Endothelial cell of umbilical vein (primary cell): ENCODE results near the gene RNASE7. TPM values are rescaled to one million over a fixed set of nuclear protein-coding genes. Genes with fewer than 3 reads are reported as not detected.
A peak's percentile ranks its signal among the peaks of the same experiment; 100 is the strongest.

ENCODE experiments used
- BruUV-seq: library from RNA; stranded (reverse); fragments of 400-500 nt; replicated peaks from 2 replicates; lab custom pipeline; 2021; lab: Mats Ljungman, UMichigan
- CTCF ChIA-PET: fragments of 300-600, 350-600 bp; sonication (Branson Sonifier 250); formaldehyde crosslinking; loops from one replicate; lab custom pipeline; 2021; ENCODE audit warnings: antibody characterized with exemption, inconsistent platforms; lab: Charles Lee
- POLR2A ChIA-PET: fragments of 300-600, 350-600 bp; sonication (Branson Sonifier 250); formaldehyde crosslinking; loops from one replicate; lab custom pipeline; 2021; ENCODE audit warnings: antibody characterized with exemption, inconsistent platforms; lab: Charles Lee
- DNase-seq: peaks from one replicate; pipeline ENCODE4 v3.0.0-alpha.2; 2011; ENCODE audit warnings: low read depth, low spot score
- FAIRE-seq: peaks from 2 replicates; lab custom pipeline; 2011; peaks lifted over from hg19 to GRCh38; lab: Jason Lieb, UNC
- H2AFZ ChIP-seq: 2 replicates; pipeline ENCODE4 v1.6.0; 2012; ENCODE audit warnings: low read depth, low read length, control low read depth, inconsistent platforms
- H3K27ac ChIP-seq: 2 replicates; pipeline ENCODE4 v1.5.1; 2011; ENCODE audit warnings: low read depth, mild to moderate bottlenecking, control low read depth, low read length, moderate library complexity; ENCODE audit not compliant: insufficient read depth
- H3K27me3 ChIP-seq, 2 experiments: 2 replicates each; pipeline versions ENCODE4 v1.6.0 to v1.6.1; 2011; ENCODE audit warnings: low read length in 2 of 2, mixed read lengths in 1 of 2; ENCODE audit not compliant: control insufficient read depth in 2 of 2, insufficient read depth in 2 of 2
- H3K36me3 ChIP-seq, 2 experiments: 2 replicates in 1 of 2; 3 replicates in 1 of 2; pipeline ENCODE4 v1.5.1; 2011; ENCODE audit warnings: low read length in 2 of 2, mild to moderate bottlenecking in 1 of 2, moderate library complexity in 1 of 2; ENCODE audit not compliant: control insufficient read depth in 2 of 2, insufficient read depth in 2 of 2; ENCODE audit errors: extremely low read depth in 1 of 2
- H3K4me1 ChIP-seq: 3 replicates; pipeline ENCODE4 v1.5.1; 2011; ENCODE audit warnings: mild to moderate bottlenecking, low read length; ENCODE audit not compliant: control insufficient read depth, insufficient read depth; ENCODE audit errors: extremely low read depth
- H3K4me2 ChIP-seq: 2 replicates; pipeline ENCODE4 v1.6.1; 2011; ENCODE audit warnings: low read length, control low read depth, mixed read lengths; ENCODE audit not compliant: insufficient read depth
- H3K4me3 ChIP-seq, 3 experiments: fragments of 200-600 bp in 1 of 3; sonication (generic), shearing (Covaris generic) in 1 of 3; replicated peaks in 1 of 3; 2 replicates each; pipeline ENCODE4 v1.5.1; 2011 to 2016; ENCODE audit warnings: control low read depth in 3 of 3, low read length in 3 of 3, mild to moderate bottlenecking in 2 of 3, inconsistent platforms in 1 of 3, low read depth in 1 of 3, moderate library complexity in 1 of 3; ENCODE audit not compliant: insufficient read depth in 1 of 3
- H3K79me2 ChIP-seq: 2 replicates; pipeline ENCODE4 v1.6.0; 2012; ENCODE audit warnings: low read length, inconsistent platforms; ENCODE audit not compliant: control insufficient read depth, insufficient read depth
- H3K9ac ChIP-seq: replicated peaks from 2 replicates; pipeline ENCODE3; 2011; ENCODE audit warnings: low read length, control low read depth; ENCODE audit not compliant: insufficient read depth; ENCODE audit errors: extremely low read depth
- H3K9me1 ChIP-seq: replicated peaks from 3 replicates; pipeline ENCODE4 v1.6.0; 2011; ENCODE audit warnings: mild to moderate bottlenecking, low read length; ENCODE audit not compliant: control insufficient read depth, insufficient read depth; ENCODE audit errors: extremely low read depth
- H3K9me3 ChIP-seq: replicated peaks from 2 replicates; pipeline ENCODE4 v1.5.1; 2012; ENCODE audit warnings: low read length, inconsistent platforms; ENCODE audit not compliant: control insufficient read depth, insufficient read depth
- H4K20me1 ChIP-seq: replicated peaks from 2 replicates; pipeline ENCODE3; 2011; ENCODE audit warnings: mild to moderate bottlenecking, low read length; ENCODE audit not compliant: control insufficient read depth, insufficient read depth; ENCODE audit errors: extremely low read depth
- CTCF ChIP-seq, 2 donors: IDR thresholded peaks; 1 replicate in 1 of 2; 2 replicates in 1 of 2; pipeline ENCODE4 v1.5.1; 2011; ENCODE audit warnings: low read length in 2 of 2, mild to moderate bottlenecking in 2 of 2, moderate library complexity in 2 of 2, control low read depth in 1 of 2, inconsistent platforms in 1 of 2, low read depth in 1 of 2; ENCODE audit not compliant: insufficient read depth in 1 of 2; ENCODE audit errors: extremely low read depth in 1 of 2
- EZH2 ChIP-seq: IDR thresholded peaks from 2 replicates; pipeline ENCODE4 v1.6.1; 2012; ENCODE audit warnings: borderline replicate concordance, low read depth, mild to moderate bottlenecking, moderate library complexity, low read length, inconsistent platforms; ENCODE audit not compliant: severe bottlenecking
- FOS ChIP-seq: IDR thresholded peaks from 2 replicates; pipeline ENCODE4 v1.6.1; 2011; ENCODE audit warnings: mild to moderate bottlenecking, low read length, moderate library complexity, borderline replicate concordance; ENCODE audit not compliant: insufficient read depth
- GATA2 ChIP-seq: IDR thresholded peaks from 2 replicates; pipeline ENCODE4 v1.7.0; 2011; ENCODE audit warnings: low read depth, mild to moderate bottlenecking, moderate library complexity, mixed read lengths, low read length; ENCODE audit not compliant: insufficient read length, insufficient read depth
- JUN ChIP-seq: IDR thresholded peaks from 2 replicates; pipeline ENCODE4 v1.6.1; 2011; ENCODE audit warnings: borderline replicate concordance, low read depth; ENCODE audit not compliant: insufficient read length, insufficient read depth
- MAX ChIP-seq: IDR thresholded peaks from 2 replicates; pipeline ENCODE4 v1.6.1; 2011; ENCODE audit not compliant: insufficient read depth, insufficient read length
- MYC ChIP-seq: IDR thresholded peaks from one replicate; pipeline ENCODE4 v1.6.1; 2011; ENCODE audit warnings: mild to moderate bottlenecking, low read depth, low read length
- POLR2A ChIP-seq: IDR thresholded peaks from 2 replicates; pipeline ENCODE4 v1.6.1; 2012; ENCODE audit warnings: low read depth, mild to moderate bottlenecking, control low read depth, low read length
- POLR2AphosphoS5 ChIP-seq: IDR thresholded peaks from 2 replicates; pipeline ENCODE4 v1.6.1; 2012; ENCODE audit warnings: low read depth, mild to moderate bottlenecking, control low read depth, low read length, moderate library complexity; ENCODE audit not compliant: insufficient read depth
- dilution Hi-C: fragments of 300-500 bp; cut with MboI; formaldehyde crosslinking; loops from one replicate; pipeline ENCODE4 v1.15.0; 2019; ENCODE audit warnings: low sequenced_read_pairs; ENCODE audit not compliant: extremely low pct_ligation_motif_present
- intact Hi-C: fragments of 100-400 bp; cut with micrococcal nuclease; formaldehyde crosslinking; loops from one replicate; pipeline ENCODE4 v1.10.0; 2022
- polyA plus RNA-seq, 4 experiments: library from polyadenylated mRNA; depleted of rRNA in 3 of 4; stranded (reverse) in 3 of 4; unstranded in 1 of 4; fragments of >200 nt; gene quantifications; 2 replicates each; pipeline versions ENCODE4 v1.2.1 to v1.2.3, GENCODE V29; 2011 to 2012; ENCODE audit warnings: missing spikeins in 1 of 4
- total RNA-seq: library from RNA; stranded (reverse); gene quantifications from 2 replicates; pipeline ENCODE4 v1.2.3, GENCODE V29; 2021

Gene RNASE7
- total and polyA plus RNA-seq, 2 donors (not counting 3 experiments of a cell fraction or from before 2014, with no cell fraction given) = not detected

GRCh38 chr14:21038441-21039422 is 3.4 kb upstream of the RNASE7 start:
- CTCF ChIA-PET = interaction anchor here (1.4 to 7.0 kb wide), 4 partner anchors 23 to 180 kb away, joined by 3 to 214 read pairs (median 18); no protein-coding TSS in a partner anchor

More at GRCh38 chr14:21038441-21039422, 3.4 kb upstream of the RNASE7 start:
- POLR2A ChIA-PET = no interaction called here
- Histone ChIP-seq H3K4me2 (no peak overlapping the region), H3K4me3 (no peak overlapping the region), H3K27ac (no peak overlapping the region), H3K27me3 (peaks cover 13 to 15% of the 10 kb centered on the region in 2 experiments), H3K9ac (no peak overlapping the region), H3K79me2 (no peaks in the 10 kb centered on the region), H3K36me3 (no peaks in the 10 kb centered on the region), H3K4me1 (peaks cover 4% of the 10 kb centered on the region), H4K20me1 (no peaks in the 10 kb centered on the region), H3K9me3 (no peaks in the 10 kb centered on the region), H3K9me1 (no peaks in the 10 kb centered on the region), H2AFZ (peak overlapping the region; percentile 16)
- dilution Hi-C loops (no loop called here), intact Hi-C loops (no loop called here)
- FAIRE-seq (no peak), DNase-seq (peak; percentile 47)
- no peak for TF ChIP-seq MAX
- TF ChIP-seq FOS = no peak
- no peak for TF ChIP-seq JUN
- no peak for TF ChIP-seq POLR2AphosphoS5
- no peak for TF ChIP-seq CTCF (IDR thresholded peaks at IDR 0.05; ENCODE audit: extremely low read depth in 1 of 2, insufficient read depth in 1 of 2, low read depth in 1 of 2, low read length in 2 of 2)
- no peak for TF ChIP-seq MYC
- TF ChIP-seq EZH2 = no peak
- no peak for TF ChIP-seq GATA2
- TF ChIP-seq POLR2A = no peak
- no TSS peak for BruUV-seq
